GM12872 (cell line): ENCODE data around the gene PSME3IP1.

Experiments used
- TF ChIP-seq, protein P1 (sequence below): IDR thresholded peaks from 3 replicates; pipeline ENCODE4 v1.5.1; 2011; ENCODE audit warnings: low read depth, mild to moderate bottlenecking, low read length, moderate library complexity; ENCODE audit not compliant: insufficient read depth

The PSME3IP1 gene

GRCh38 chr16:57150682-57151330, 35.0 kb downstream of the PSME3IP1 start:
- TF ChIP-seq, protein P1, sequence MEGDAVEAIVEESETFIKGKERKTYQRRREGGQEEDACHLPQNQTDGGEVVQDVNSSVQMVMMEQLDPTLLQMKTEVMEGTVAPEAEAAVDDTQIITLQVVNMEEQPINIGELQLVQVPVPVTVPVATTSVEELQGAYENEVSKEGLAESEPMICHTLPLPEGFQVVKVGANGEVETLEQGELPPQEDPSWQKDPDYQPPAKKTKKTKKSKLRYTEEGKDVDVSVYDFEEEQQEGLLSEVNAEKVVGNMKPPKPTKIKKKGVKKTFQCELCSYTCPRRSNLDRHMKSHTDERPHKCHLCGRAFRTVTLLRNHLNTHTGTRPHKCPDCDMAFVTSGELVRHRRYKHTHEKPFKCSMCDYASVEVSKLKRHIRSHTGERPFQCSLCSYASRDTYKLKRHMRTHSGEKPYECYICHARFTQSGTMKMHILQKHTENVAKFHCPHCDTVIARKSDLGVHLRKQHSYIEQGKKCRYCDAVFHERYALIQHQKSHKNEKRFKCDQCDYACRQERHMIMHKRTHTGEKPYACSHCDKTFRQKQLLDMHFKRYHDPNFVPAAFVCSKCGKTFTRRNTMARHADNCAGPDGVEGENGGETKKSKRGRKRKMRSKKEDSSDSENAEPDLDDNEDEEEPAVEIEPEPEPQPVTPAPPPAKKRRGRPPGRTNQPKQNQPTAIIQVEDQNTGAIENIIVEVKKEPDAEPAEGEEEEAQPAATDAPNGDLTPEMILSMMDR: no peak

- TF ChIP-seq, protein P1: no peak
Observed at GRCh38 chr16:57149391-57149790, 36.4 kb downstream of the PSME3IP1 start.

GRCh38 chr16:57148481-57148880, 37.4 kb downstream of the PSME3IP1 start:
- TF ChIP-seq, protein P1: no peak

GRCh38 chr16:57147381-57148221, 38.2 kb downstream of the PSME3IP1 start:
- TF ChIP-seq, protein P1: no peak

DNA sequence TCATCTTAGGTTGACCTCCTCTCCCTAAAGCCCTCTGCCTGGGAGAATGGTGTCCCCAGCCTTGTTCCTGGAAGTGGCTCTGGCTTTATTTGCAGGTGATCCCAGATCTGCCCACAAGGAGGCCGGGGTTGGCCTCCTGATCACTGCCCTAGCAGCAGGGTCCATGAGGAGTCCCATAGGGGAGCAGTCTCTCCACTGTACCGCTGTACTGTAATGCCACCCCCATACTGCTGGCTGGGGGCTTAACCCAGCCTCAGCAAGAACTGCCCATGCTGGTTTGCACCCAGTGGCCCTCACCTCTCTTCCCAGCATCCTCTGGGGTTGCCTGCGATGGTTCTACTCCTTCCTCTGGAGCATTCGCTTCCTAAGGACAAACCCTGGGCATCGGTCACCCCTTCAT, 39.1 kb downstream of the PSME3IP1 start:
- TF ChIP-seq, protein P1: peak; percentile 40; the same call in 1 of the 3 replicates

- TF ChIP-seq, protein P1: no peak
Observed at GRCh38 chr16:57146040-57146647, 39.7 kb downstream of the PSME3IP1 start.
